A673 (cell line): ENCODE results near the gene ETAA1. TPM values are rescaled to one million over a fixed set of nuclear protein-coding genes. Genes with fewer than 3 reads are reported as not detected.

ENCODE experiments used
- BruUV-seq: library from RNA; stranded (reverse); fragments of 400-500 nt; replicated peaks from 2 replicates; lab custom pipeline; 2021; lab: Mats Ljungman, UMichigan
- CTCF ChIA-PET: fragments of 300-600 bp; sonication (Branson Sonifier 250); formaldehyde crosslinking; loops from one replicate; lab custom pipeline; 2022; ENCODE audit warnings: antibody characterized with exemption; lab: Charles Lee
- POLR2A ChIA-PET: fragments of 300-600 bp; sonication (Branson Sonifier 250); formaldehyde crosslinking; loops from one replicate; lab custom pipeline; 2022; ENCODE audit warnings: antibody characterized with exemption; ENCODE audit not compliant: low non-redundant PET; lab: Charles Lee
- DNase-seq: peaks from one replicate; pipeline ENCODE4 v3.0.0-alpha.2; 2015; ENCODE audit warnings: low spot score
- H3K27ac ChIP-seq: fragments of 200-600 bp; sonication (generic); 2 replicates; pipeline ENCODE4 v1.5.1; 2016; ENCODE audit warnings: mixed run types, low read depth, mild to moderate bottlenecking, mixed read lengths, antibody characterized with exemption, low read length; ENCODE audit not compliant: poor library complexity, severe bottlenecking
- H3K27me3 ChIP-seq: fragments of 200-600 bp; sonication (generic); replicated peaks from 2 replicates; pipeline ENCODE4 v1.6.1; 2017; ENCODE audit warnings: mixed run types, low read depth, mild to moderate bottlenecking, mixed read lengths, antibody characterized with exemption, low read length; ENCODE audit not compliant: insufficient read depth, poor library complexity
- H3K36me3 ChIP-seq: fragments of 200-600 bp; sonication (generic); 2 replicates; pipeline ENCODE4 v1.6.1; 2016; ENCODE audit warnings: mixed run types, mild to moderate bottlenecking, mixed read lengths, antibody characterized with exemption, low read length; ENCODE audit not compliant: insufficient read depth, poor library complexity, severe bottlenecking
- H3K4me1 ChIP-seq: fragments of 200-600 bp; sonication (generic); 2 replicates; pipeline ENCODE4 v1.6.1; 2017; ENCODE audit warnings: mixed run types, mild to moderate bottlenecking, mixed read lengths, antibody characterized with exemption, low read length; ENCODE audit not compliant: insufficient read depth, poor library complexity, severe bottlenecking
- H3K4me3 ChIP-seq: fragments of 200-600 bp; sonication (generic); 2 replicates; pipeline ENCODE4 v1.5.1; 2016; ENCODE audit warnings: low read depth, mixed run types, mild to moderate bottlenecking, mixed read lengths, low read length; ENCODE audit not compliant: poor library complexity, severe bottlenecking
- H3K9me3 ChIP-seq: fragments of 200-600 bp; sonication (generic); 2 replicates; pipeline ENCODE4 v1.6.1; 2016; ENCODE audit warnings: mixed run types, low read depth, mild to moderate bottlenecking, mixed read lengths, antibody characterized with exemption, low read length; ENCODE audit not compliant: poor library complexity, severe bottlenecking
- CTCF ChIP-seq: fragments of 300-800, 200-600 bp; sonication (generic); conservative IDR thresholded peaks from 2 replicates; pipeline ENCODE4 v1.5.1; 2017; ENCODE audit warnings: low read depth, mild to moderate bottlenecking, antibody characterized with exemption, low read length, moderate library complexity, mixed read lengths
- EZH2 ChIP-seq: fragments of 200-600 bp; sonication (generic); IDR thresholded peaks from 2 replicates; pipeline ENCODE4 v1.6.1; 2017; ENCODE audit warnings: borderline replicate concordance, low read depth, mild to moderate bottlenecking, mixed read lengths, antibody characterized with exemption, low read length; ENCODE audit not compliant: poor library complexity, severe bottlenecking
- intact Hi-C: fragments of 100-400 bp; cut with micrococcal nuclease; formaldehyde crosslinking; loops from one replicate; pipeline ENCODE4 v1.10.0; 2022; ENCODE audit not compliant: unreplicated experiment
- total RNA-seq: library from RNA; stranded (reverse); gene quantifications from 2 replicates; pipeline ENCODE4 v1.2.3, GENCODE V29; 2021

ETAA1 gene
- total RNA-seq, 1 experiment from 2014 or later = 17.2 TPM

- TF ChIP-seq CTCF = no peak
- TF ChIP-seq EZH2 = no peak
- Histone ChIP-seq H3K9me3 (no peaks in the 10 kb centered on the region), H3K27ac (no peak overlapping the region), H3K4me3 (no peak overlapping the region), H3K4me1 (peaks cover 9% of the 10 kb centered on the region), H3K27me3 (no peaks in the 10 kb centered on the region), H3K36me3 (no peaks in the 10 kb centered on the region)
- ChIA-PET POLR2A (no interaction called here), CTCF (no interaction called here)
- no TSS peak for BruUV-seq
- peak; percentile 46 for DNase-seq
- intact Hi-C loops = no loop called here
These were observed 12.9 kb upstream of the ETAA1 start for GRCh38 chr2:67384123-67384822.

- H3K4me1 ChIP-seq = peaks cover 17% of the 10 kb centered on the region
- H3K27ac ChIP-seq = peak overlapping the region; percentile 72
- H3K36me3 ChIP-seq = no peaks in the 10 kb centered on the region
- ChIA-PET CTCF (no interaction called here), POLR2A (no interaction called here)
- no peak for DNase-seq
- intact Hi-C loops = no loop called here
- H3K27me3 ChIP-seq = no peaks in the 10 kb centered on the region
- no peaks in the 10 kb centered on the region for H3K9me3 ChIP-seq
- no peak overlapping the region for H3K4me3 ChIP-seq
- TF ChIP-seq CTCF = no peak
- TF ChIP-seq EZH2 = no peak
- no TSS peak for BruUV-seq
These were observed 8.5 kb upstream of the ETAA1 start for GRCh38 chr2:67388680-67389079.

GRCh38 chr2:67389286-67389685 lies 7.8 kb upstream of the ETAA1 start:
- peak; percentile 48 for DNase-seq
- ChIA-PET CTCF (no interaction called here), POLR2A (no interaction called here)
- peaks cover 17% of the 10 kb centered on the region for H3K4me1 ChIP-seq
- no peaks in the 10 kb centered on the region for H3K27me3 ChIP-seq
- no peaks in the 10 kb centered on the region for H3K9me3 ChIP-seq
- intact Hi-C loops = no loop called here
- H3K36me3 ChIP-seq = no peaks in the 10 kb centered on the region
- no peak for TF ChIP-seq CTCF
- TF ChIP-seq EZH2 = no peak
- H3K4me3 ChIP-seq = no peak overlapping the region
- no TSS peak for BruUV-seq
- H3K27ac ChIP-seq = peak overlapping the region; percentile 72
